Liver (tissue), 9 donors: Measurements from ENCODE around the gene ADH1A. TPM values are rescaled to one million over a fixed set of nuclear protein-coding genes. Genes with fewer than 3 reads are reported as not detected.

Experiments used
- DNase-seq: peaks from one replicate; pipeline ENCODE4 v3.0.0-alpha.2; 2017; ENCODE audit warnings: low spot score
- H3K27ac ChIP-seq, 2 donors: one replicate each; pipeline ENCODE4 v1.7.0; 2013; ENCODE audit warnings: inconsistent platforms in 2 of 2, low read length in 2 of 2, control low read depth in 1 of 2, low read depth in 1 of 2, mild to moderate bottlenecking in 1 of 2
- H3K27me3 ChIP-seq, 4 donors: one replicate each; pipeline versions ENCODE4 v1.6.1 to v1.7.0; 2013; ENCODE audit warnings: low read length in 3 of 4, inconsistent platforms in 1 of 4, mild to moderate bottlenecking in 1 of 4, moderate library complexity in 1 of 4; ENCODE audit not compliant: control insufficient read depth in 4 of 4, insufficient read depth in 4 of 4
- H3K36me3 ChIP-seq, 4 donors: one replicate each; pipeline versions ENCODE4 v1.6.1 to v1.7.0; 2013; ENCODE audit warnings: low read length in 3 of 4, mild to moderate bottlenecking in 3 of 4, low read depth in 1 of 4, moderate library complexity in 1 of 4; ENCODE audit not compliant: control insufficient read depth in 4 of 4, insufficient read depth in 3 of 4
- H3K4me1 ChIP-seq, 4 donors: one replicate each; pipeline versions ENCODE4 v1.6.1 to v1.7.0; 2013; ENCODE audit warnings: low read length in 3 of 4, mild to moderate bottlenecking in 3 of 4, moderate library complexity in 1 of 4; ENCODE audit not compliant: control insufficient read depth in 4 of 4, insufficient read depth in 4 of 4
- H3K4me3 ChIP-seq, 3 donors: one replicate each; pipeline versions ENCODE4 v1.6.1 to v1.7.0; 2013; ENCODE audit warnings: low read length in 3 of 3, control low read depth in 1 of 3, low read depth in 1 of 3, mild to moderate bottlenecking in 1 of 3
- H3K9ac ChIP-seq, 2 donors: one replicate each; pipeline ENCODE4 v1.7.0; 2013; ENCODE audit warnings: low read length in 2 of 2, mild to moderate bottlenecking in 2 of 2, moderate library complexity in 2 of 2, control low read depth in 1 of 2, low read depth in 1 of 2
- H3K9me3 ChIP-seq, 4 donors: one replicate each; pipeline versions ENCODE4 v1.6.1 to v1.7.0; 2013; ENCODE audit warnings: low read length in 3 of 4; ENCODE audit not compliant: control insufficient read depth in 4 of 4
- CTCF ChIP-seq: fragments of 150-350 bp; IDR thresholded peaks from 2 replicates; pipeline ENCODE4 v1.5.1; 2017; ENCODE audit warnings: improper control_type of control experiment, low read depth, low read length; ENCODE audit not compliant: missing input control
- EGR1 ChIP-seq, 2 donors: IDR thresholded peaks; 2 replicates each; pipeline ENCODE4 v1.6.1; 2016 to 2018; ENCODE audit warnings: antibody characterized with exemption in 2 of 2, low read depth in 2 of 2
- FOXA1 ChIP-seq: IDR thresholded peaks from 2 replicates; pipeline ENCODE4 v1.6.1; 2016; ENCODE audit warnings: antibody characterized with exemption
- FOXA2 ChIP-seq: IDR thresholded peaks from 2 replicates; pipeline ENCODE4 v1.6.1; 2016; ENCODE audit warnings: antibody characterized with exemption
- GABPA ChIP-seq, 2 donors: IDR thresholded peaks in 1 of 2; conservative IDR thresholded peaks in 1 of 2; 2 replicates each; pipeline ENCODE4 v1.6.1; 2016; ENCODE audit warnings: antibody characterized with exemption in 2 of 2, mild to moderate bottlenecking in 1 of 2, moderate library complexity in 1 of 2
- HNF4A ChIP-seq, 2 donors: conservative IDR thresholded peaks; 2 replicates each; pipeline ENCODE4 v1.6.1; 2016; ENCODE audit warnings: antibody characterized with exemption in 2 of 2, mild to moderate bottlenecking in 2 of 2
- HNF4G ChIP-seq: IDR thresholded peaks from 2 replicates; pipeline ENCODE4 v1.6.1; 2016; ENCODE audit warnings: antibody characterized with exemption
- JUND ChIP-seq, 2 donors: IDR thresholded peaks; 2 replicates each; pipeline ENCODE4 v1.6.1; 2016; ENCODE audit warnings: antibody characterized with exemption in 2 of 2
- MAX ChIP-seq: IDR thresholded peaks from 2 replicates; pipeline ENCODE4 v1.6.1; 2016; ENCODE audit warnings: antibody characterized with exemption
- NR2F2 ChIP-seq: IDR thresholded peaks from 2 replicates; pipeline ENCODE4 v1.6.1; 2016; ENCODE audit warnings: antibody characterized with exemption
- REST ChIP-seq: IDR thresholded peaks from 2 replicates; pipeline ENCODE4 v1.6.1; 2016; ENCODE audit warnings: antibody characterized with exemption, mild to moderate bottlenecking
- RXRA ChIP-seq, 2 donors: IDR thresholded peaks; 2 replicates each; pipeline ENCODE4 v1.6.1; 2017 to 2018; ENCODE audit warnings: antibody characterized with exemption in 2 of 2, mild to moderate bottlenecking in 1 of 2
- SP1 ChIP-seq: IDR thresholded peaks from 2 replicates; pipeline ENCODE4 v1.6.1; 2018; ENCODE audit warnings: antibody characterized with exemption, mild to moderate bottlenecking
- TAF1 ChIP-seq: conservative IDR thresholded peaks from 2 replicates; pipeline ENCODE4 v1.6.1; 2016; ENCODE audit warnings: antibody characterized with exemption, mild to moderate bottlenecking
- YY1 ChIP-seq: IDR thresholded peaks from 2 replicates; pipeline ENCODE4 v1.6.1; 2016; ENCODE audit warnings: antibody characterized with exemption, mild to moderate bottlenecking
- WGBS: extraction: QIAGEN DNeasy Blood & Tissue Kit; methylation state at CpG from one replicate; pipeline ENCODE4 v1.1.7; 2013; 5-methylcytosine and 5-hydroxymethylcytosine counted together
- polyA plus RNA-seq, 2 donors: library from polyadenylated mRNA; stranded (reverse) in 1 of 2; unstranded in 1 of 2; fragments of 200-250 nt in 1 of 2; fragments of >200 nt in 1 of 2; fragmentation: Nextera tagmentation in 1 of 2; extraction: Ambion mirVana in 1 of 2; gene quantifications; one replicate each; pipeline versions ENCODE4 v1.2.1 to v1.2.3, GENCODE V29; 2013 to 2015
- total RNA-seq, 2 donors: library from RNA; depleted of rRNA; stranded (reverse); fragments of >200 nt; gene quantifications; one replicate each; pipeline ENCODE4 v1.2.3, GENCODE V29; 2014
- donor health status: healthy.
- donor health status: healthy.
- donor health status: healthy.
- donor health status: healthy.
- donor health status: healthy.

The ADH1A gene
- total and polyA plus RNA-seq, 4 donors, result 123 to 554 (median 347) TPM

- H3K4me3 ChIP-seq, result no peak overlapping the region
- peaks cover 4 to 34% (median 16%) of the 10 kb centered on the region in 4 donors for H3K36me3 ChIP-seq
Observed at GRCh38 chr4:99317354-99317753, 26.6 kb upstream of the ADH1A start.

GRCh38 chr4:99315839-99316238 is 25.1 kb upstream of the ADH1A start:
- Histone ChIP-seq H3K36me3 (peaks cover 5 to 49% (median 26%) of the 10 kb centered on the region in 4 donors), H3K27me3 (no peaks in the 10 kb centered on the region), H3K9me3 (no peaks in the 10 kb centered on the region), H3K4me1 (peaks cover 0 to 14% (median 2%) of the 10 kb centered on the region in 4 donors), H3K27ac (no peak overlapping the region), H3K4me3 (no peak overlapping the region), H3K9ac (no peak overlapping the region)
- TF ChIP-seq FOXA1, result no peak
- TF ChIP-seq EGR1 (IDR thresholded peaks at IDR 0.05; ENCODE audit: low read depth in 2 of 2), result no peak
- no peak for TF ChIP-seq GABPA (IDR thresholded peaks at IDR 0.05 in 1 of 2, conservative IDR thresholded peaks at IDR 0.05 in 1 of 2)
- no peak for TF ChIP-seq CTCF
- no peak for TF ChIP-seq RXRA (IDR thresholded peaks at IDR 0.05)
- no peak for TF ChIP-seq MAX
- TF ChIP-seq REST, result no peak
- TF ChIP-seq FOXA2, result no peak
- no peak for TF ChIP-seq TAF1
- TF ChIP-seq NR2F2, result no peak
- no peak for TF ChIP-seq HNF4G
- TF ChIP-seq JUND (IDR thresholded peaks at IDR 0.05), result no peak
- TF ChIP-seq YY1, result no peak
- no peak for TF ChIP-seq SP1
- no peak for TF ChIP-seq HNF4A (conservative IDR thresholded peaks at IDR 0.05)
- no peak for DNase-seq
- WGBS, result 46% methylated on average over 6 of the region's 6 CpGs

More at GRCh38 chr4:99317354-99317753, 26.6 kb upstream of the ADH1A start:
- Histone ChIP-seq H3K27me3 (no peaks in the 10 kb centered on the region), H3K9me3 (no peaks in the 10 kb centered on the region), H3K4me1 (peaks cover 4 to 24% (median 10%) of the 10 kb centered on the region in 4 donors), H3K27ac (peak overlapping the region; percentile 8 to 47), H3K9ac (peak overlapping the region in 1 of 2 donors; percentile 23)
- DNase-seq, result no peak
- 37% methylated on average over 3 of the region's 3 CpGs for WGBS
- TF ChIP-seq JUND (IDR thresholded peaks at IDR 0.05), result peak in 1 of 2 donors; percentile 12
- TF ChIP-seq HNF4A (conservative IDR thresholded peaks at IDR 0.05), result no peak
- peak; percentile 10 for TF ChIP-seq MAX
- peak; percentile 86 for TF ChIP-seq YY1
- no peak for TF ChIP-seq REST
- no peak for TF ChIP-seq NR2F2
- TF ChIP-seq FOXA2, result peak; percentile 5
- peak in 1 of 2 donors; percentile 5 for TF ChIP-seq EGR1 (IDR thresholded peaks at IDR 0.05; ENCODE audit: low read depth in 2 of 2)
